Peyer's patch (tissue), 4 donors: ENCODE data around the gene RGS3. TPM values are rescaled to one million over a fixed set of nuclear protein-coding genes. Genes with fewer than 3 reads are reported as not detected.
A peak's percentile ranks its signal among the peaks of the same experiment; 100 is the strongest.

ENCODE experiments used
- DNase-seq, 3 donors: peaks; one replicate each; pipeline ENCODE4 v3.0.0-alpha.2; 2017 to 2019
- H3K27ac ChIP-seq, 4 donors: fragments of 200-600 bp; sonication (generic); one replicate each; pipeline ENCODE4 v1.5.1; 2016 to 2019
- H3K27me3 ChIP-seq, 2 donors: fragments of 200-600 bp; sonication (generic); one replicate each; pipeline ENCODE4 v1.5.1; 2019
- H3K36me3 ChIP-seq, 3 donors: fragments of 200-600 bp; sonication (generic); one replicate each; pipeline ENCODE4 v1.5.1; 2016 to 2019
- H3K4me1 ChIP-seq, 4 donors: fragments of 200-600 bp; sonication (generic); one replicate each; pipeline ENCODE4 v1.5.1; 2016 to 2019
- H3K4me3 ChIP-seq, 4 donors: fragments of 200-600 bp; sonication (generic); 1 replicate in 3 of 4; 2 replicates in 1 of 4; pipeline ENCODE4 v1.5.1; 2016 to 2019; ENCODE audit warnings: mild to moderate bottlenecking in 1 of 4
- H3K9me3 ChIP-seq, 4 donors: fragments of 200-600 bp; sonication (generic); one replicate each; pipeline ENCODE4 v1.5.1; 2016 to 2019; ENCODE audit warnings: mild to moderate bottlenecking in 1 of 4
- CTCF ChIP-seq, 6 experiments: fragments of 450-650 bp in 4 of 6; fragments of 200-600 bp in 2 of 6; sonication (generic) in 1 of 6; IDR thresholded peaks; one replicate each; pipeline ENCODE4 v1.5.1; 2017 to 2019; ENCODE audit warnings: antibody characterized with exemption in 6 of 6, mild to moderate bottlenecking in 3 of 6, moderate library complexity in 1 of 6
- POLR2A ChIP-seq, 2 donors: fragments of 450-650 bp; IDR thresholded peaks; one replicate each; pipeline ENCODE4 v1.5.1; 2017; ENCODE audit warnings: antibody characterized with exemption in 2 of 2, mild to moderate bottlenecking in 2 of 2, moderate library complexity in 2 of 2
- total RNA-seq, 4 donors: library from RNA; depleted of rRNA; stranded (reverse); fragments of >200 nt; gene quantifications; one replicate each; pipeline ENCODE4 v1.1.0, GENCODE V29; 2016

Gene RGS3
- total RNA-seq, 4 donors from 2014 or later, result 55.3 to 113 (median 88.6) TPM

- H3K4me1 ChIP-seq, result peaks cover 31 to 80% (median 36%) of the 10 kb centered on the region in 4 donors
Measured at GRCh38 chr9:113520109-113520642, 56.6 kb downstream of the RGS3 start.

GRCh38 chr9:113521693-113522255 is 58.2 kb downstream of the RGS3 start:
- peaks cover 0 to 40% (median 0%) of the 10 kb centered on the region in 3 donors for H3K36me3 ChIP-seq
- no peak for DNase-seq
- peak overlapping the region in 3 of 4 donors; percentile 64 to 98 (median 90) for H3K27ac ChIP-seq

More at GRCh38 chr9:113520109-113520642, 56.6 kb downstream of the RGS3 start:
- Histone ChIP-seq H3K4me3 (peak overlapping the region in 2 of 4 donors; percentile 36 to 47), H3K27me3 (no peaks in the 10 kb centered on the region), H3K36me3 (peaks cover 0 to 36% (median 0%) of the 10 kb centered on the region in 3 donors), H3K27ac (peak overlapping the region; percentile 39 to 98 (median 84)), H3K9me3 (no peaks in the 10 kb centered on the region)
- no peak for TF ChIP-seq CTCF (IDR thresholded peaks at IDR 0.05)
- no peak for TF ChIP-seq POLR2A (IDR thresholded peaks at IDR 0.05)
- peak in 2 of 3 donors; percentile 71 to 79 for DNase-seq

GRCh38 chr9:113522419-113522818 is 58.9 kb downstream of the RGS3 start:
- TF ChIP-seq POLR2A (IDR thresholded peaks at IDR 0.05), result no peak
- no peak for TF ChIP-seq CTCF (IDR thresholded peaks at IDR 0.05)
- H3K27me3 ChIP-seq, result no peaks in the 10 kb centered on the region
- peaks cover 0 to 33% (median 0%) of the 10 kb centered on the region in 3 donors for H3K36me3 ChIP-seq
- H3K4me1 ChIP-seq, result peaks cover 30 to 88% (median 31%) of the 10 kb centered on the region in 4 donors
- DNase-seq, result no peak
- H3K9me3 ChIP-seq, result no peaks in the 10 kb centered on the region
- peak overlapping the region; percentile 64 to 98 (median 80) for H3K27ac ChIP-seq
- H3K4me3 ChIP-seq, result peak overlapping the region in 2 of 4 donors; percentile 26 to 39

More at GRCh38 chr9:113521693-113522255, 58.2 kb downstream of the RGS3 start:
- TF ChIP-seq CTCF (IDR thresholded peaks at IDR 0.05) (no peak), POLR2A (IDR thresholded peaks at IDR 0.05) (no peak)
- Histone ChIP-seq H3K4me1 (peaks cover 31 to 85% (median 33%) of the 10 kb centered on the region in 4 donors), H3K27me3 (no peaks in the 10 kb centered on the region), H3K9me3 (no peaks in the 10 kb centered on the region), H3K4me3 (peak overlapping the region in 1 of 4 donors; percentile 36)

- H3K36me3 ChIP-seq, result peaks cover 0 to 29% (median 0%) of the 10 kb centered on the region in 3 donors
- DNase-seq, result peak in 1 of 3 donors; percentile 48
Measured at GRCh38 chr9:113522858-113523257, 59.3 kb downstream of the RGS3 start.

GRCh38 chr9:113523421-113524141 is 60.1 kb downstream of the RGS3 start:
- H3K27ac ChIP-seq, result peak overlapping the region; percentile 64 to 98 (median 80)
- H3K4me1 ChIP-seq, result peaks cover 26 to 93% (median 29%) of the 10 kb centered on the region in 4 donors
- TF ChIP-seq CTCF (IDR thresholded peaks at IDR 0.05) (no peak), POLR2A (IDR thresholded peaks at IDR 0.05) (no peak)
- H3K4me3 ChIP-seq, result peak overlapping the region in 3 of 4 donors; percentile 24 to 39 (median 26)
- peak; percentile 60 to 79 (median 71) for DNase-seq
- peaks cover 0 to 23% (median 0%) of the 10 kb centered on the region in 3 donors for H3K36me3 ChIP-seq
- H3K27me3 ChIP-seq, result no peaks in the 10 kb centered on the region
- no peaks in the 10 kb centered on the region for H3K9me3 ChIP-seq

More at GRCh38 chr9:113522858-113523257, 59.3 kb downstream of the RGS3 start:
- Histone ChIP-seq H3K4me3 (peak overlapping the region in 3 of 4 donors; percentile 24 to 39 (median 26)), H3K27me3 (no peaks in the 10 kb centered on the region), H3K9me3 (no peaks in the 10 kb centered on the region), H3K4me1 (peaks cover 29 to 92% (median 31%) of the 10 kb centered on the region in 4 donors), H3K27ac (peak overlapping the region; percentile 64 to 98 (median 80))
- TF ChIP-seq POLR2A (IDR thresholded peaks at IDR 0.05), result no peak
